NCI-H2171 treated with DMSO at 0.1 percent for 48 hours (cell line): ENCODE results near the gene NEURL1.
"Not testable (repeated sequence)": the region's sequence is repeated elsewhere in the genome, so short reads cannot be mapped to it uniquely, and the experiment has no call there.

Source experiments
- DNase-seq: peaks from one replicate; lab custom pipeline; 2025; lab: John Stamatoyannopoulos, UW

NEURL1 gene

GRCh38 chr10:103585011-103585405 lies 91.5 kb downstream of the NEURL1 start:
- DNase-seq = no peak

GRCh38 chr10:103587073-103587472 lies 93.6 kb downstream of the NEURL1 start:
- no peak for DNase-seq

GRCh38 chr10:103589074-103589630 lies 95.6 kb downstream of the NEURL1 start:
- DNase-seq = no peak

GRCh38 chr10:103590060-103590459 lies 96.6 kb downstream of the NEURL1 start:
- DNase-seq = no peak

- DNase-seq = no peak
These were observed 97.3 kb downstream of the NEURL1 start for GRCh38 chr10:103590744-103591291.

- peak; percentile 28 for DNase-seq
These were observed 98.9 kb downstream of the NEURL1 start for GRCh38 chr10:103592186-103593021.

GRCh38 chr10:103593022-103593570 lies 99.6 kb downstream of the NEURL1 start:
- no peak for DNase-seq

GRCh38 chr10:103595933-103596726 lies 102.6 kb downstream of the NEURL1 start:
- DNase-seq = peak; percentile 74

GRCh38 chr10:103597003-103597402 lies 103.5 kb downstream of the NEURL1 start:
- DNase-seq = no peak

GRCh38 chr10:103598654-103599115 lies 105.2 kb downstream of the NEURL1 start:
- peak; percentile 26 for DNase-seq

GRCh38 chr10:103599211-103599610 lies 105.7 kb downstream of the NEURL1 start:
- DNase-seq = no peak

- no peak for DNase-seq
These were observed 106.4 kb downstream of the NEURL1 start for GRCh38 chr10:103599907-103600306.

GRCh38 chr10:103600325-103600724 lies 106.8 kb downstream of the NEURL1 start:
- no peak for DNase-seq

GRCh38 chr10:103600956-103601569 lies 107.6 kb downstream of the NEURL1 start:
- no peak for DNase-seq

GRCh38 chr10:103602028-103602851 lies 108.7 kb downstream of the NEURL1 start:
- DNase-seq = no peak

- DNase-seq = no peak
These were observed 109.3 kb downstream of the NEURL1 start for GRCh38 chr10:103602852-103603155.

GRCh38 chr10:103603382-103603781 lies 109.9 kb downstream of the NEURL1 start:
- DNase-seq = no peak

GRCh38 chr10:103605359-103606096 lies 112.0 kb downstream of the NEURL1 start:
- no peak for DNase-seq

GRCh38 chr10:103606097-103606438 lies 112.6 kb downstream of the NEURL1 start:
- DNase-seq = not testable (repeated sequence)

GRCh38 chr10:103607051-103607450 lies 113.5 kb downstream of the NEURL1 start:
- DNase-seq = not testable (repeated sequence)
